Activated naive CD8-positive, alpha-beta T cell treated with anti-CD3 and anti-CD28 coated beads, Interleukin-2, amount 10 ng/mL, durations not matched to agents 7 days and 5 days (primary cell): ENCODE data around the gene TMEM184B. TPM values are rescaled to one million over a fixed set of nuclear protein-coding genes. Genes with fewer than 3 reads are reported as not detected.

ENCODE experiments used
- ATAC-seq: fragments of 150-1000 bp; cut with Tn5 transposase; one replicate; pipeline ENCODE4 v1.10.0; 2021; ENCODE audit warnings: low read depth, moderate library complexity
- POLR2A ChIA-PET: fragments of 350-600 bp; sonication (Branson Sonifier 250); formaldehyde crosslinking; loops from one replicate; lab custom pipeline; 2021; ENCODE audit warnings: antibody characterized with exemption; lab: Charles Lee
- DNase-seq: peaks from one replicate; pipeline ENCODE4 v3.0.0; 2021
- H3K27ac Mint-ChIP-seq: one replicate; pipeline ENCODE4 v1.8.0; 2022; ENCODE audit warnings: mild to moderate bottlenecking, mixed read lengths
- H3K27me3 Mint-ChIP-seq: one replicate; pipeline ENCODE4 v1.8.0; 2022; ENCODE audit warnings: mild to moderate bottlenecking, moderate library complexity, mixed read lengths
- H3K36me3 Mint-ChIP-seq: one replicate; pipeline ENCODE4 v1.8.0; 2021; ENCODE audit warnings: mild to moderate bottlenecking, mixed read lengths
- H3K4me1 Mint-ChIP-seq: one replicate; pipeline ENCODE4 v1.8.0; 2021; ENCODE audit warnings: mixed read lengths
- H3K4me3 Mint-ChIP-seq: one replicate; pipeline ENCODE4 v1.8.0; 2022; ENCODE audit warnings: mild to moderate bottlenecking, moderate library complexity, mixed read lengths
- H3K9me3 Mint-ChIP-seq: one replicate; pipeline ENCODE4 v1.8.0; 2021; ENCODE audit warnings: mixed read lengths
- total RNA-seq, 2 experiments: library from RNA; stranded (reverse); gene quantifications; one replicate each; pipeline ENCODE4 v1.2.3, GENCODE V29; 2021

TMEM184B gene
- total RNA-seq, 2 experiments from 2014 or later, result 29.7 to 31.5 TPM

- H3K4me1 Mint-ChIP-seq, result peaks cover 2% of the 10 kb centered on the region
- ATAC-seq (no peak), DNase-seq (no peak)
- H3K36me3 Mint-ChIP-seq, result no peaks in the 10 kb centered on the region
- POLR2A ChIA-PET, result no interaction called here
- H3K27ac Mint-ChIP-seq, result no peak overlapping the region
- H3K27me3 Mint-ChIP-seq, result no peaks in the 10 kb centered on the region
- no peak overlapping the region for H3K4me3 Mint-ChIP-seq
- no peaks in the 10 kb centered on the region for H3K9me3 Mint-ChIP-seq
These were observed 11.2 kb upstream of the TMEM184B start for GRCh38 chr22:38284042-38284402.

- Mint-ChIP-seq H3K27ac (no peak overlapping the region), H3K4me3 (no peak overlapping the region), H3K36me3 (no peaks in the 10 kb centered on the region), H3K9me3 (no peaks in the 10 kb centered on the region), H3K4me1 (peaks cover 2% of the 10 kb centered on the region), H3K27me3 (peaks cover 3% of the 10 kb centered on the region)
- no peak for ATAC-seq
- DNase-seq, result no peak
- POLR2A ChIA-PET, result no interaction called here
These were observed 9.6 kb upstream of the TMEM184B start for GRCh38 chr22:38282397-38282796.

GRCh38 chr22:38276166-38276565 lies 3.4 kb upstream of the TMEM184B start:
- Mint-ChIP-seq H3K4me1 (peaks cover 18% of the 10 kb centered on the region), H3K36me3 (no peaks in the 10 kb centered on the region), H3K9me3 (no peaks in the 10 kb centered on the region), H3K27me3 (peaks cover 9% of the 10 kb centered on the region), H3K4me3 (no peak overlapping the region), H3K27ac (no peak overlapping the region)
- ATAC-seq, result no peak
- no peak for DNase-seq
- POLR2A ChIA-PET, result interaction anchor here (0.7 kb wide), 1 partner anchor 432 kb away, joined by 4 read pairs; the partner anchor contains the start of gene ANKRD54

- POLR2A ChIA-PET, result interaction anchor here (0.6 to 1.8 kb wide), 2 partner anchors 45 to 103 kb away, joined by 3 read pairs; no protein-coding TSS in a partner anchor
- Mint-ChIP-seq H3K9me3 (no peaks in the 10 kb centered on the region), H3K27ac (peak overlapping the region; percentile 95), H3K36me3 (no peaks in the 10 kb centered on the region), H3K4me1 (peaks cover 36% of the 10 kb centered on the region), H3K27me3 (peaks cover 9% of the 10 kb centered on the region), H3K4me3 (peak overlapping the region; percentile 94)
- ATAC-seq (peak; percentile 4), DNase-seq (no peak)
These were observed 471 bp upstream of the TMEM184B start for GRCh38 chr22:38273135-38273826.

GRCh38 chr22:38271927-38272372 lies 860 bp downstream of the TMEM184B start:
- peaks cover 46% of the 10 kb centered on the region for H3K4me1 Mint-ChIP-seq
- ATAC-seq (no peak), DNase-seq (no peak)
- peak overlapping the region; percentile 65 for H3K27ac Mint-ChIP-seq
- H3K27me3 Mint-ChIP-seq, result peaks cover 3% of the 10 kb centered on the region
- no peaks in the 10 kb centered on the region for H3K9me3 Mint-ChIP-seq
- H3K4me3 Mint-ChIP-seq, result peak overlapping the region; percentile 86
- H3K36me3 Mint-ChIP-seq, result no peaks in the 10 kb centered on the region
- POLR2A ChIA-PET, result interaction anchor here (1.8 kb wide), 1 partner anchor 46 kb away, joined by 3 read pairs; no protein-coding TSS in a partner anchor

- Mint-ChIP-seq H3K4me3 (no peak overlapping the region), H3K27ac (no peak overlapping the region), H3K27me3 (no peaks in the 10 kb centered on the region), H3K9me3 (no peaks in the 10 kb centered on the region), H3K36me3 (no peaks in the 10 kb centered on the region), H3K4me1 (peaks cover 49% of the 10 kb centered on the region)
- DNase-seq, result no peak
- ATAC-seq, result no peak
- POLR2A ChIA-PET, result interaction anchor here (0.5 to 0.6 kb wide), 2 partner anchors 71 to 1789 kb away, joined by 4 to 5 read pairs; no protein-coding TSS in a partner anchor
These were observed 1.7 kb downstream of the TMEM184B start for GRCh38 chr22:38271101-38271500.

- Mint-ChIP-seq H3K4me3 (peak overlapping the region; percentile 12), H3K4me1 (peaks cover 49% of the 10 kb centered on the region), H3K36me3 (no peaks in the 10 kb centered on the region), H3K27ac (no peak overlapping the region), H3K9me3 (no peaks in the 10 kb centered on the region), H3K27me3 (no peaks in the 10 kb centered on the region)
- POLR2A ChIA-PET, result interaction anchor here (0.6 kb wide), 1 partner anchor 70 kb away, joined by 5 read pairs; no protein-coding TSS in a partner anchor
- DNase-seq (no peak), ATAC-seq (no peak)
These were observed 2.5 kb downstream of the TMEM184B start for GRCh38 chr22:38270091-38270992.

- POLR2A ChIA-PET, result no interaction called here
These were observed 3.3 kb downstream of the TMEM184B start for GRCh38 chr22:38269466-38269865.

GRCh38 chr22:38267086-38267485 lies 5.7 kb downstream of the TMEM184B start:
- peaks cover 41% of the 10 kb centered on the region for H3K4me1 Mint-ChIP-seq
- H3K27ac Mint-ChIP-seq, result peak overlapping the region; percentile 61

More at GRCh38 chr22:38269466-38269865, 3.3 kb downstream of the TMEM184B start:
- no peaks in the 10 kb centered on the region for H3K9me3 Mint-ChIP-seq
- no peak overlapping the region for H3K27ac Mint-ChIP-seq
- H3K27me3 Mint-ChIP-seq, result no peaks in the 10 kb centered on the region
- DNase-seq (no peak), ATAC-seq (no peak)
- H3K4me3 Mint-ChIP-seq, result no peak overlapping the region
- peaks cover 51% of the 10 kb centered on the region for H3K4me1 Mint-ChIP-seq
- no peaks in the 10 kb centered on the region for H3K36me3 Mint-ChIP-seq

GRCh38 chr22:38266120-38266519 lies 6.7 kb downstream of the TMEM184B start:
- H3K4me3 Mint-ChIP-seq, result no peak overlapping the region

More at GRCh38 chr22:38267086-38267485, 5.7 kb downstream of the TMEM184B start:
- H3K4me3 Mint-ChIP-seq, result peak overlapping the region; percentile 55
- DNase-seq (peak; percentile 43), ATAC-seq (peak; percentile 93)
- no peaks in the 10 kb centered on the region for H3K27me3 Mint-ChIP-seq
- H3K36me3 Mint-ChIP-seq, result peaks cover 3% of the 10 kb centered on the region
- POLR2A ChIA-PET, result interaction anchor here (0.6 to 1.0 kb wide), 5 partner anchors 47 to 503 kb away, joined by 3 to 6 read pairs (median 4); partner anchors contain the start of gene MAFF
- no peaks in the 10 kb centered on the region for H3K9me3 Mint-ChIP-seq

GRCh38 chr22:38264322-38264843 lies 8.4 kb downstream of the TMEM184B start:
- H3K4me1 Mint-ChIP-seq, result peaks cover 22% of the 10 kb centered on the region
- no peak for ATAC-seq
- no peaks in the 10 kb centered on the region for H3K9me3 Mint-ChIP-seq
- H3K4me3 Mint-ChIP-seq, result no peak overlapping the region
- no peaks in the 10 kb centered on the region for H3K27me3 Mint-ChIP-seq
- POLR2A ChIA-PET, result no interaction called here
- no peak overlapping the region for H3K27ac Mint-ChIP-seq
- no peak for DNase-seq
- peaks cover 3% of the 10 kb centered on the region for H3K36me3 Mint-ChIP-seq

More at GRCh38 chr22:38266120-38266519, 6.7 kb downstream of the TMEM184B start:
- POLR2A ChIA-PET, result interaction anchor here (0.6 kb wide), 1 partner anchor 1898 kb away, joined by 8 read pairs; no protein-coding TSS in a partner anchor
- H3K27me3 Mint-ChIP-seq, result no peaks in the 10 kb centered on the region
- peaks cover 35% of the 10 kb centered on the region for H3K4me1 Mint-ChIP-seq
- ATAC-seq (no peak), DNase-seq (no peak)
- H3K27ac Mint-ChIP-seq, result no peak overlapping the region
- no peaks in the 10 kb centered on the region for H3K9me3 Mint-ChIP-seq
- H3K36me3 Mint-ChIP-seq, result peaks cover 3% of the 10 kb centered on the region

- Mint-ChIP-seq H3K27ac (no peak overlapping the region), H3K9me3 (no peaks in the 10 kb centered on the region), H3K4me3 (no peak overlapping the region), H3K4me1 (peaks cover 10% of the 10 kb centered on the region), H3K27me3 (no peaks in the 10 kb centered on the region), H3K36me3 (peaks cover 3% of the 10 kb centered on the region)
- ATAC-seq (peak; percentile 41), DNase-seq (peak; percentile 52)
- POLR2A ChIA-PET, result no interaction called here
These were observed 10.6 kb downstream of the TMEM184B start for GRCh38 chr22:38262051-38262795.
